NCI-H2227 (cell line): Measurements from ENCODE around the gene FAF1.

Experiments
- DNase-seq: peaks from one replicate; lab custom pipeline; 2025; ENCODE audit not compliant: unreplicated experiment; lab: John Stamatoyannopoulos, UW

Gene FAF1

DNA sequence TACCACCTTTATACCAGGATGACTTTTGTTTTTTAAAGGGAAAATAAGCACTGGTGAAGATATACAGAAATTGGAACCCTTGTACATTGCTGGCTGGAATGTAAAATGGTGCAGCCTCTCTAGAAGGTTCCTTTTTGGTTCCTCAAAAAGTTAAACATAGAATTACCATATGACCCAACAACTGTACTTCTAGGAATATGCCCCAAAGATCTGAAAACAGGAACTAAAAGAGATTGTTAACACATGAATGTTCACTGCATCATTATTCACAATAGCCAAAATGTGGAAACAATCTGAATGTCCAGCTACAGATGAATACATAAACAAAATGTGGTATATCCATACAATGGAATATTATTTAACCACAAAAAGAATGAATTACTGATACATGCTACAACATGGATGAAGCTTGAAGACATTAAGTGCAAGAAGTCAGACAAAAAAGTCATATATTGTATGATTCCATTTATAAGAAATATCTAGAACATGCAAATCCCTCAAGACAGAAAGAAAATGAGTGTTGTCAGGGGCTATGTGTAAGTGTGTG is 452.0 kb downstream of the FAF1 start:
- no peak for DNase-seq

DNA sequence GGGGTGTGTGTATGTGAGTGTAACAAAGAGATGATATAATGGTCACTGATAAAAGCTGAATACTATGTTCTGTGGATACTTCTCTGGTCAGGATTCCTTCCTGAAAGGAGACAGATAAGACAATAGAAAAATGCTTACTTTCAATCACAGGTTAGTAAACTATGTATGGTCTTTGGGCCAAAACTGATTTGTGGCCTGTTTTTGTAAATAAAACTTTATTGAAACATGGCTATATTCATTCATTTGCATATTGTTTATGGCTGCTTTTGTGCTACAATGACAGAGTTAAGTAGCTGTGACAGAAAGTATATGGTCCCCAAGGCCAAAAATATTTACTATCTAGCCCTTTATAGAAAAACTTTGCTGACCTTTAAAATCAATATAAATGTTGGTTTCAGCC is 454.6 kb downstream of the FAF1 start:
- no peak for DNase-seq

DNA sequence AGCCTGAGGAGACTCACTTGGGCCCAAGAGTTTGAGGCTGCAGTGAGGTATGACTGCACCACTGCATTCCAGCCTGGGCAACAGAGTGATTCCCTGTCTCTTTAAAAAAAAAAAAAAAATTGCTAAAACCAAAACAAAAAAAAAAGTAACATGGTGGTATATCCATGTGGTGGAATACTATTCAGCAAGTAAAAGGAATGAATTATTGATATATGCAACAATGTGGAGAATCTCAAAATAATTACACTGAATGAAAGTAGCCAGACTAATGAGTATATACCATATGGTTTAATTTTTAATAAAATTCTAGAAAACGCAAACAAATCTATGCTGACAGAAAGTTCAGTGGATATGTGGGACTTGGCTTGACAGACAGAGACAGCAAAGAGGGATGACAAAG is 456.6 kb downstream of the FAF1 start:
- DNase-seq: no peak

DNA sequence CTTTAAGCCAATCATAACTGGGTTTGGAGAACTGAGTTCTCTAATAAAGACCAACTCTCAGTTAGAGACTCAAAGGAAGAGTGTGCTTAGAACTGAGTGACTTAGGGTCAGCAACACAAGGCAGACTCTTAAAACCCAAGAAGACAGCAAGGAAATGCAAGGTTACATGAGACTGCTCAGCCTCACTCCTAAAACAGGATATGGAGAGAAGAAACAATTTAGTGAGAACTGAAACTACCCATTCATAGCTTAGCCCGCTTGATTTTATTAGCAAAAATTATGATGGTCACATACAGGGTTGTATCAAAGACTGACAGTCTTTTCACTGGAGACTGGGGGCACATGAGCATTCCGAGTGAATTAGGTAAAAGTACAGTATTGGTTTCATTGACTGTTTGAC is 457.9 kb downstream of the FAF1 start:
- no peak for DNase-seq

DNA sequence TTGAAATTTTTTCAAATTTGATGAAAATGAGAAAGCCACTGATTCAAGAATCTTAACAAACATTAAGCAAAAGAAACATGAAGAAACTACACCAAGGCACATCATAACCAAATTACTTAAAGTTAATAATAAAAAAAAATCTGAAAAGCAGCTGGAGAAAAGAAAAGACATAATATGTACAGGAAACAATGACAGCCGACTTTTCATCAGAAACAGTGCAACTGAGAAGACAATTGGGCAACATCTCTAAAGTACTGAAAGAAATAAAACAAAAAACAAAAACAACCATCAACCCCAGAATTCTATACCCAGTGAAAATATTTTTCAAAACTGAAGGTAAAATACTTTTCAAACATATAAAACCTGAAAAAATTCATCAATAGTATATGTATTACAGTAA is 463.1 kb downstream of the FAF1 start:
- no peak for DNase-seq

DNA sequence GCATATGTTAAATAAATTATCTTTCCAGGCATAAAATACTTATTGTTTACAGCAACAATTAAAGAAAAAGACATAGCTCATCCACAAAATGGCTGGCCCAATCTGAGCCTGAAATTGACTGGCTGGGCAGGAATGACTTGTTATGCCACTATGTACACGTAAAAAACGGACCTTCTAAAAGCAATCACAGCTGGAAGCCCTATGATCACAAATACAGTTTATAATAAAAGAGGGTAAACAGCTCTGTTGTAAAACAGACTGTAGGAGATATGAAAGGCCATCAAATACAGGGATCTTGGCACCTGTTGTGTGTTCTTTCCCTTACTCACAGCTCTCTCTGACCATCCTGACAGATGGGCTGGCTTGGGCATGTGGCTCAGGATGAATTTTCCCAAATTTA is 466.4 kb downstream of the FAF1 start:
- no peak for DNase-seq

DNA sequence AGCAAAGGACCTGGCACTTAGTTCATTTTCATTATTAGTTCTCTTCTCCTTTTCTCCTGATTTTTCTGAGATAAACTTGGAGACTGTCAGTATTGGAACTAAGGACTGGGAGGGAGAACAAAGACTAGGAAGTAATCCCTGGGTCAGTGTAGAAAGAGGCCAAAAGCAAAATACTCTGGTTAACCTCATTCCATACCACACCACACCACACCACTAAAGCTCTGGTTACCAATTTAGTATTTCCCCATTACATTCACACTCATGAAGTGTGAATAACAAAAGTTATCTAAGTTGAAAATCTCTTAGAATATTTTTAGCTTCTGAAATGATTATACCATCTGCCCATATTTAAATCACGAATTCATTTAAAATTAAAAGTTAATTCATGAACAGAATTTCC is 467.9 kb downstream of the FAF1 start:
- DNase-seq: no peak

DNA sequence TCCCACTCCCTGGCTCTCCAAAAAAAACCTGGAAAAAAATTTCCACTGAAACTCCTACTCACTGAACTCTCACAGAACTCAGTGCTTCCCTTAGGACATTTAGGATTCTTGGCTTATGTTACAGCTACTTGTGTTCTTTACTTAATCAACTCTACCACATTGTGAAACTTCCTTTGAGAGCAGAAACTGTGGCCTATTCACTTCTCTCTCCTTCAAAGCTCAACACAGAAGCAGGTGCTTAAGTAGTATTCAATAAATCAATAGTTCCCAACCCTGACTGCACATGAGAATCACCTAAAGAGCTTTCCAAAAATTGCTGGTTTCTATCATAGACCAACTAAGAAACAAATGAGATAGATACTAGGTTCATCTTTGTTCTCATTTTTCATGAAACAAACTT is 468.9 kb downstream of the FAF1 start:
- DNase-seq: no peak

DNA sequence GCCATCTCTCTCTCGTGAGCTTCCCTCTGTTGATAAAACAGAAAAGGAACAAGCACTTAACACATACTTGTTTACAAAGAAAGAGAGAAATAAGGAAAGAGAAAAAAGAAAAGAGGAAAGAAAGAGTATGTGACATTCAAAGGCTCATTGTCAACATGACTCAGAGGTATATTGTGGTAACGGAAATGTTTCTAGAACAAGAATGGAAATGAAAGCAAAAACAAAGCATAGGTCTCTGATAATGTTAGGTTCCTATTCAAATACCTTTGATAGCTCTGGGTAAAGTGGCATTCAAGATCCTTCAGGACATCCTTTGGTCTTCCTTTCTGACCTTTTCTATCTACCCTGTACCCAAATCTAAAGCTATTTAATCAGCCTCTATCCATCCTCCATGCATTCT is 469.4 kb downstream of the FAF1 start:
- DNase-seq: no peak

DNA sequence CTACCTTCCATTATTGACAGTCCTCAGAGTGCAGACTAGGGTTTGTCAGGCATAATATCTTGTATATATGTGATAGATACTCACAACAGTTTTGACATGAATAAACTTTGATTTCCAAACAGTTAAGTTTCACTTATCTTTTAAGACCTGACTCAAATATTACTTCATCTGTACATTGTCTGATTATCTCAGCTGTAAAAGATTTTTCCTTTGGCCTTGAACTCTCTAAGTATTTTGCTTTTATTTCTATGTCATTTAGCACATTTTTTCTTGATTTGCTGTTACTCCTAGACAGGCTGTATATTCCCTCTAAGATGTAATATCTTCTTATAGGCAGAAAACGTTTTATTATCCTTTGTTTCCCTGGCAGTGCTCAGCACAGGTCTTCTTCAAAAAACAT is 471.2 kb downstream of the FAF1 start:
- no peak for DNase-seq

DNA sequence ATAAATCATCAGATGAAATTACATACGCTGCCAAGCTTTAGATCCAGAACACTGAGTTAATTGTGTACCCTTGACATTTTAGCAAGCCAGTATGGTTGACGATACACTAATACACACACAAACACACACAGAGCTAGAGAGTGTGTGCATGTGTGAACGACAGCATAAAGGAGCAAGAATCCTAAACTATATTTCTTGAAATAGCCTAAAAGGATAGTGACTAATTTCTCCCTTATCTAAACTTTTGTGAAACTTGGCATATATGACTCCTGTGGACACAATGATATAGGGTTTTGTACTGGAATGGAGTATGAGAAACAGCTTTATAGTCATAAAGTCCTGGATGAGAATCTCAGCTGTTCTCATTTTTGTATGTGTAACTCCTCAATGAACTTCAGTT is 471.7 kb downstream of the FAF1 start:
- no peak for DNase-seq

DNA sequence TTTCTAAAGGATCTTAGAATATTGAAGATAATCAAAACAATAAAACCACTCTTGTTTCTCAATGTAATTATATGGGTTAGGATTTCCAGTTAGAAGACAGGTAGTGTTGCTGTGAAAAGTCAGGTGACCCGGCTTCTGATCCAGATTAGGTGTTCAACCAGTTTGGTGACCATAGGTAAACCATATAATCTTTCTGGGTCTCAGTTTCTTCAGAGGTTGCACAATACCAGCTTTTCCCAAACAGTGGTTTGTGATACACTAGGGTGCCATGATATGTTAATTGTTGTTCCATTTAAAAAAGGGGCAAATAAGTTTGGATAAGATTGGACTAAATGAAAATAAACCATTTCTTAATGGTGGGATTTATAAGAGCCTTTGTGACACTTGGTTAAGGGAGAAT is 472.3 kb downstream of the FAF1 start:
- no peak for DNase-seq

DNA sequence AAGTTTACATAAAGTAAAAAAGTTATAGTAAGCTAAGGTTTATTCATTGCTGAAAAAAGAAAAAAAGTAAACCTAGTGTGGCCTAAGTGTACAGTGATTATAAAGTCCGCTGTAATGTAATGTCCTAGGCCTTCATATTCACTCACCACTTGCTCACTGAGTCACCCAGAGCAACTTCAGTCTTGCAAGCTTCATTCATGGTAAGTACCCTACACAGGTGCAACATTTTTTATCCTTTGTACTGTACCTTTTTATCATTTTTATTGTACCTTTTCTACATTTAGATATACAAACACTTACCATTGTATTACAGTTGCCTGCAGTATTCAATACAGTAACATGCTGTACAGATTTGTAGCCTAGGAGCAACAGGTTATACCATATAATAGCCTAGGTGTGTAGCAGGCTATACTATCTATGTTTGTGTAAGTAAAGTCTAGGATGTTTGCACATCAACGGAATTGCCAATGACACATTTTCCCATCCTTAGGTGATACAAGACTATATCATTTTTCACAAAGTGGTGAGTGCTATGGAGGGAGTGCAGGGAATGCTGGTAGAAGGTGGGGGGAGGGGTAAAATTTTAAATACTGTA is 478.8 kb downstream of the FAF1 start:
- DNase-seq: no peak

DNA sequence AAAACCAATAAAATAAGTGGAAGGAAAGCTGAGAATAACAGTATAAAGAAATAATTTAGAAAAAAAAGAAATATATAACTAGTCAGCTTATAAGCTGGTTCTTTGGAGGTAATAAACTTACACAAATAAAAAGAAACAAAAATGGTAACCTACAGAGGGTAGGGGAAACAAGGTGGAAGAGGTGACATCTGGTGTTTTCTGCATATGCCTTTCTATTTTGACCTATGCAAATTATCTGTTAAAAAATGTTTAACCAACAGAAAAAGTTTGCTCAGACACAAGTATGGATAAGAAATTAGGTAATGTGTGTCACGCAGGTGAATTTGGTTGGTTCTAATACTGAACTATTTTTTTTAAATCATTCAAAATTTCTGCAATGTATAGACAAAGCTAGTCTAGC is 483.3 kb downstream of the FAF1 start:
- no peak for DNase-seq

DNA sequence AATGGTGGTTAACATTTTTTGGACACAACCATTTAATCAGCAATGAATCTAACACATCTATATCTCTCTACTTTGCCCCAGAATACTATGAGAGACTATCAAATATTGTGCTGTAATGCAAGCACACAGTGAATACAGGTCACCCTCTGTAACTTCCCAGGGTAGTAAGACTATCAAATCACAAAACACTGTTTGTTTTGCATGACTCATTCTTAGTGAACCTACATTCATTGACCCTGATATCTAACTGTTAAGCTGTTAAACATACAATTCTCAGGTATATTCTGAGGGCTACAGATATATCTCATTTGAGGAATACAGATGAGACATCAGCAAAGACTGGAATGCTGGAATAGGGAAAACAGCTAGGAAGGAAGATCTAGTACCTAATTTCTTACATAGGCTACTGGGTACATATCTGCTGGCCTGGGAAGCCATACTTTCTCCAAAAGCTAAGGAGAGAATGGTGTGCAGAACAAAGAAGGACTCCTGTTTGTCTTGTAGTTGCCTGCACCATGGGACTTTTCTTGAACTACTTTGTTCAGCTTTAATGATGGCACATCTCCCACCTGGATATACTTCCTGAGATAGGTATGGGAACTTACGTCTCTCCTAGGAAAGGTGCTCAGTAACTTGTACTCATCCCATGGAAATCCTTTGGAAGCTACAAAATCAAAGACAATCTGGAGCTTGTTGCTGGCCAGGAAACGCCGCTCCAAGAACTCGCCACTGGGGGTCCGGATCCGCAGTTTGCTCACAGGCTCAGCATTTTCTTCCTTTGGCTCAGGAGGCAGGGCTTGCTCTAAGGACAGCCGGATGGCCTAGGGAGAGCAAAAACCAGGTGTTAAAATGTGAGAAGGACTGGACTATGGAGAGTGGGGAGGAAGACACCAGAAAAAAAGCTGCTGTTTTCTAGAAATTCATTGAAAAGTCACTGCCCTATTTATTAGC is 484.9 kb downstream of the FAF1 start:
- no peak for DNase-seq

DNA sequence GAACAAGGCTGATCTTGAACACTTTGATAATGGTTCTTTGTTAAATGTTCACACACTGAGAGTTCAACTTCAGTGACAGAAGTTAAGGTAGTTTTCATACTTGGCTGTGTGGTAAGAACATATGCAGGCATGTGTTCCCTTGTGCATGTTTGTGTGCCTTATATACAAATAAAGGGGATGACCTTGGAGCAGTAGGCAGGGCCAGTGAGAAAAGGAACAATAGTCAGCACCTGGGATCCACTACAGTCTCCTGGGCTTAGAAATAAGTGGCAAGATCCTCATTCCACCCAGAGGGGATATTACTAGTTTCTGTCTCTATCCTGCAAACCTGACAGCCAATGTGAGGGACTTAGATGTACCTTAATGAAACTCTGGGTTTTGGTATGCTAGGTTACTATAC is 486.6 kb downstream of the FAF1 start:
- DNase-seq: no peak

DNA sequence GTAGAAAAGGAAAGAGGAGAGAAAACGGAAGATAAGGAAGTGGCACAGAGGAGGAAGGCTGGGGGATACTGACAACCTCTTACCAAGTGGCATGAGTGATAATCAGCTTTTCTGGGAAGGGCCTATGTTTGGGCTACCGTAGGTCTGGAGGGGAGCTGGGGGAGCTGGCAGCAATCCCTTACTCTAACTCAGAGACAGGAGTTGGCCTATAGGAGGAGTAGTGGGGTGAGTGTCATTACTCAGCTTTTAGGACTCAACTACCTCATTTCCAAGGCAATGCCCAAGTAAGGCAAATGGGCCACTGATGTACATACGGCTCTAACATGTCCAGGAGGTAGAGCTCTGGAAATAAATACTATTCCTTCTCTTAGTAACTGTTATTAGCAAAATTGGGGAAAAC is 488.1 kb downstream of the FAF1 start:
- DNase-seq: no peak

DNA sequence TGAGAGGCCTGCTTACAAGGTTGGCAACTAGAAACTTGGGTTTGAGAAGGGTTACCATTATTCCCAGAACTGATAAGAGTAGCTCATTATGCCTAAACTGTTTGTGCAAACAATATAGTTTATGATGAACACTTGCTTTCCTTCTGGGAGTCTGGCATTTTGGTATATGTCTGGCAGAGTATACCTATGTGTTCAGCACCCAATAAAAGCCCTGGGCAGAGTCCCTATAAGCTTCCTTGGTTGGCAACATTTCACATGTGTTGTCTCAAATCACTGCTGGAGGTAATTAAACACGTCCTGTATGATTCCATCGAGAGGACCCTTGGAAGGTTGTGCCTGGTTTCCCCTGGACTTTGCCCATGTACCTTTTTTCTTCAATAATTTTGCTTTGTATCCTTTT is 497.1 kb downstream of the FAF1 start:
- no peak for DNase-seq

DNA sequence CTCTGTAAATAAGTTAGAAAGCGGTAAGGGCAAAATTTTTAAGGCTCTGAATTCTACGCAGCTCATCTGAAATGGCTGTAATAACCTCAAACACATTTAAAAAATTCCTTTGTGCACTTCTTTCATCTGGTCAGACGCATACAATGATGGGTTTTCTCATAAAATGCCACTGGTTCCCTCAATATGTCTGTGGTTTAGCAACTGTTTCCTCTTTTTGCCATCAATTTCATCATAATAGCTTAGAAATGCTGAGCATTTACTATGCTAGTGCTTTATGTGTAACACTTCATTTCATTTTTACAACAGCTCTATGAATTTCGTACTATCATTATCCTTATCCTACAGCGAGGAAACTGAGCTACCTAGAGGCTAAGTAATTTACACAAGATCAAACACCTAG is 501.6 kb downstream of the FAF1 start:
- DNase-seq: no peak

DNA sequence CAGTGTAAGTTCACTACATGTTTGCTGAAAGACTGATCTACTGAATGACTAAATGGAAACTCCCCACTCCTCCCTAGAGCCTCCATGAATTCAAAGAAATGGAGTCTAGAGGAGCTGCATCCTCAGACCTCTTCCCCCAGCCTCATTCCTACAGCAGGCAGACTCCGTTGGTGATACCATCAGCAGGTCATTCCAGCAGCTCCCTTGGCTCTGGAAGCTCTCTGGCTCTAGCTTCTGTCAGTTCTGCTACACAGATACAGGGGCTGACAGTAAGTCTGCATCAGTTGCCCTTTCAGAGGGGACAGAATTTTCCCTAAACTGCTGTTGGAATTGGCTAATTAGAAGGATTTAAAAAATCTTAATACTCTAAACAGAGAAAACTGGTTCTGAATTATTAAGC is 505.2 kb downstream of the FAF1 start:
- no peak for DNase-seq

DNA sequence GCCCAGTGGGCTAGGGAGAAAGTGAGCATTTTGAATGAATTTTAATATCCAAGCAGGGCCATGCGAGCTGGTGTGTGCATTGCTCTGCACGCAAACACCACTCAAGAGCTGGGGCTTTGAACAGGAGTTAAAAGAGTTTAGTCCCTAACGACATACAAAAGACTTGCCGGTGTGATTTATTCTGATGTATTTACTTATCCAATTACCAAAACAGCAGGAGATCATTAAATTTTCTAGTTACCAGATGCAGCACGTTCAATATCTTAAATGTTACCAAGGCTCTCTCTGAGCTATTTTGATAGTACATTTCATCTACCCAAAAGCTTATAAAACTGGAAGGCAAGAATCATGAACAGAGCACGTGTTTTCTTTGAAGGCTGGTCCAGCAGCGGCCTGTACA is 506.8 kb downstream of the FAF1 start:
- DNase-seq: no peak

DNA sequence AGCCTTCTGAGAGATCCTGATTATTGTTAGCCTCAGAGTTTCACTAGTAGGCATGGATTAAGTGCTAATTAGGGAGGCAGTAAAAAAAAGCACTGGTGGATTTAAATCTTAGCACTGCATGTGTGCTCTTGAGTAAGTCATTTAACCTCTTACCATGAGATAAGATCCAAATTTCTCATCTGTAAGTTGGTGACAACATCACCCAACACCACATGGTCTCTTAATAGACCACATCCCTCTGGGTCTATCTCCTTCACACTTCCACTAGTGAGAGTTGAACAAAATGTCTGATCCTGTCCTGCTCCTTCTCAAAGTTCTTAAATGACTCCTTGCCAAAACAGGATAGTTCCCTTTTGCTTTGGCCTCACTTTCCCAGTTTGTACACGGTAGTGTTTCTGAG is 507.4 kb downstream of the FAF1 start:
- no peak for DNase-seq
